NCI-H2196 treated with DMSO at 0.1 percent for 48 hours (cell line): Measurements from ENCODE around the gene CDC34.

Experiments
- DNase-seq: peaks from one replicate; lab custom pipeline; 2025; ENCODE audit not compliant: unreplicated experiment; lab: John Stamatoyannopoulos, UW

Gene CDC34

DNA sequence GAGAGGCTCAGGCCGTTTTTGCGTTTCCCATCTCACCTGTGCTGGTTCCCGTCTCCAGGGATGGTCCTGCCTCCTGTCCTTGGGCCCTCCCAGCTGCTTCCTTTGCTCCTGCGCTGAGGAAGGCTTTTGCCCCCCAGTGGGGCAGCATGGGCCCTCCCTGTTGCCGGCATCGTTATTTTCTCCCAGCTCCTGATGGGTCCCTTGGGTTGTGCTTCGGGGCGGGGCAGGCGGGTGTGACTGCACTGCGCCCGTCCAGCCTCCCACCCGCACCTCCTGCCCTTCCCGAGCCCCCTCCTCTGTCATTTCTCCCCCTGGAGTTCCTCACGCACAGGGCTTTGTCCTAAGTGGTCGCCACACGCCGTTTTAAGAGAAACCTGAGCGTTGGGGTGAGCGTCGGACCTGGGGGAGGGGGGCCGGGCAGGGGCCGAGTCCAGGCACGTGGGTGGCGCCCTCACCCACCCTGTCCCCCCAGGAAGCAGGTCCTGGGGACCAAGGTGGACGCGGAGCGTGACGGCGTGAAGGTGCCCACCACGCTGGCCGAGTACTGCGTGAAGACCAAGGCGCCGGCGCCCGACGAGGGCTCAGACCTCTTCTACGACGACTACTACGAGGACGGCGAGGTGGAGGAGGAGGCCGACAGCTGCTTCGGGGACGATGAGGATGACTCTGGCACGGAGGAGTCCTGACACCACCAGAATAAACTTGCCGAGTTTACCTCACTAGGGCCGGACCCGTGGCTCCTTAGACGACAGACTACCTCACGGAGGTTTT lies 9.5 kb downstream of the CDC34 start:
- no peak for DNase-seq

DNA sequence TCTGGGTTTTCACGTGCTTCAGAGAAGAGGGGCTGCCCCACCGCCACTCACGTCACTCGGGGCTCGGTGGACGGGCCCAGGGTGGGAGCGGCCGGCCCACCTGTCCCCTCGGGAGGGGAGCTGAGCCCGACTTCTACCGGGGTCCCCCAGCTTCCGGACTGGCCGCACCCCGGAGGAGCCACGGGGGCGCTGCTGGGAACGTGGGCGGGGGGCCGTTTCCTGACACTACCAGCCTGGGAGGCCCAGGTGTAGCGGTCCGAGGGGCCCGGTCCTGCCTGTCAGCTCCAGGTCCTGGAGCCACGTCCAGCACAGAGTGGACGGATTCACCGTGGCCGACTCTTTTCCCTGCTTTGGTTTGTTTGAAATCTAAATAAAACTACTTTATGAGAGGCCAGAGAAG lies 10.1 kb downstream of the CDC34 start:
- DNase-seq: no peak

DNA sequence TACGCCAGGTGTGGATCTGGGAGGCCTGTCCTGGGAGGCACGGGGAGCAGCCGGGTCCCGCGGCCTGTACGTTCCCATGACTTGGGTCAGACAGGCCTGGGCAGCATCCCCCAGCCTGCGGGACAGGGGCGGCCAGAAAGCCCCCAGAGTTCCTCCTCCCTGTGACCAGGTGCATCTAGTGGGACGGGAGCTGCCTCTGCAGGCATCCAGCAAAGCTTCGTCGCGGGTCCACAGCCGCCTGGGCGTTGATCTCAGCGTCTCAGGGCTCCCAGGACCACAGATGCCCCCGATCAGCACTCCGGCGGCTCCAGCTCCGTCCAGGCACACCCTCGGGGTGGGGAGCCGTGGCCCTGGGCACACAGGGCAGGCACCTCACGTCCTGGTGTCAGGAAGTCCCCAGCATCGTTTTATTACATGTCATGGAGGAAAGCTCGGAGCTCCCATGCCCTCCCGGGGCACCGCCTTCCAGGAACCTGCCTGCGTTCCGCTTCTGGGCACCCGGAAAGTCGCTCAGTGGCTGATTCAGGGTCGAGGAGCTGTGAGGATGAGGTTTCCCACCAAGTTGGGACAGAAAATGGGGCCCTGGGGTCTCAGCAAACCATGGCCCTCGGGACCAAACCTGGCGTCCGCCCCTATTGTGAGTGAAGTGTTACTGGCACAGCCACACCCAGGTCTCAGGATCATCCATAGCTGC lies 10.8 kb downstream of the CDC34 start:
- DNase-seq: no peak

DNA sequence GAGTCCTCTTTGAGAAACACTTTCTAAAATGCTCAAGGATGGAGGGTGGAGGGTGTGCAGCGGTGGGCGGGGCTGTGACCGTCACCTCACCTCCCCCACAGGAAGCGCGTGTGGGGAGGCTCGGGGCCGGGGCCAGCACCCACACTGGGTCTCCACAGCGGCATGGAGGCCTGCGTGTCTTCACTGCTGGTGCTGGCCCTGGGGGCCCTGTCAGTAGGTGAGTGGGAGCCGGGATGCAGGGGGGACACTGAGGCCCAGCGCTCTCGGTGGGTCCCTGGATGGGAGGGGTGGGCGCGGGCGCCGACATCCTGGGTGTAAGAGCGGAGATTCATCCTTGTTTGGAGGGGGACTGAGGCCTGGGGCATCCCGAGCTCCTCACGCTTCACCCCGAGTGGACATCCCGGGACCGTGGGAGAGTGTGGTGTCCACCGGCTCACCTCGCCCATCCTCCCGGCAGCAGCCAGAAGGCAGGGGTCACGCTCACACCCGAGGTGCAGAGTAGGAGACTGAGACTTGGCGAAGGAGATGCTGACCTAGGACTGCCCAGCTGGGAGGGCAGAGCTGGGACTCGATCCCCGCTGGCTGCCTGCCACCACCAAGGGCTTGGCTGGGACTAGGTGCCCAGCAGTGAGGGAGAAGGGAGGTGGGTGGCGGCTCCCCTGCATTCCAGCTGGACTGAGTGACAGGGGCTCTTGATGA lies 12.5 kb downstream of the CDC34 start, which contains the start of gene GZMM:
Gene GZMM (plus strand): TSS at position 144 of the 699 bp plus-strand sequence. CDS start 19 bp downstream, at position 163.
- no peak for DNase-seq

GRCh38 chr19:547117-547516 lies 15.6 kb downstream of the CDC34 start:
- no peak for DNase-seq

DNA sequence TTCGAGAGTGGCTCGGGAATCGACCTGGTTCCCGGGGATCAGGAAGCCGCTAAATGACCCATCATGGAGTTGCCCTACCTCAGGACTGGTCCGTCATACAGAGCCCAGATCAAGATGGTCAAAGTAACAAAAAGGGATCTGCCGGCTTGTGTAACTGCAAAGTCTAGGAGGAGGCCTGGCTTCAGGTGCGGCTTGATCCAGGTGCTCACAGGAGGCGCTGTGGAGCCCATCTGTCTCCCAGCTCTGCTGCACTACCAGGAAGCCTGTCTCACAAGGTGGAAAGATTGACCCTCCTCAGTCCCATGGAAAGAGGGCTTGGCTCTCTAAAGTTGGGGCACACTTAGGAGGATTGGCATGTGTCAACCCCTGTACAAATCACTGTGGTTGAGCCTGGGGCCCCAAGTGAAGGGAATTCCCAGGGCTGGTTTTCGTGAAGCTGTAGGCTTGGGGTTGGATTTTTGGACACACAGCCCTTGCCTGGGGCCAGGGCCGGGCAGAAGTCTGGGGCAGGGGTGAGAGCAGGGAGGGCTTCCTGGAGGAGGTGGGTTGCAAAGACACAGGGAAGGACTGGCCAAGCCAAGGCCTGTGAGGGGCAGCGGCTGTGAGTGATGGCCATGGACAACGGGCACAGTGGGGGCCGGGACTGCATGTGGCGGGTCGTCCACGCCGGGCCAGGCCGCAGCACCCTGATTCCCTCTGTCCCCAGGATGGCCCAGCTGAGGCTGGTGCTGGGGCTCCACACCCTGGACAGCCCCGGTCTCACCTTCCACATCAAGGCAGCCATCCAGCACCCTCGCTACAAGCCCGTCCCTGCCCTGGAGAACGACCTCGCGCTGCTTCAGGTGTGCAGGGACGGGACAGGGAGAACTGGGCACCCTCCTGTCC lies 16.5 kb downstream of the CDC34 start:
- no peak for DNase-seq

DNA sequence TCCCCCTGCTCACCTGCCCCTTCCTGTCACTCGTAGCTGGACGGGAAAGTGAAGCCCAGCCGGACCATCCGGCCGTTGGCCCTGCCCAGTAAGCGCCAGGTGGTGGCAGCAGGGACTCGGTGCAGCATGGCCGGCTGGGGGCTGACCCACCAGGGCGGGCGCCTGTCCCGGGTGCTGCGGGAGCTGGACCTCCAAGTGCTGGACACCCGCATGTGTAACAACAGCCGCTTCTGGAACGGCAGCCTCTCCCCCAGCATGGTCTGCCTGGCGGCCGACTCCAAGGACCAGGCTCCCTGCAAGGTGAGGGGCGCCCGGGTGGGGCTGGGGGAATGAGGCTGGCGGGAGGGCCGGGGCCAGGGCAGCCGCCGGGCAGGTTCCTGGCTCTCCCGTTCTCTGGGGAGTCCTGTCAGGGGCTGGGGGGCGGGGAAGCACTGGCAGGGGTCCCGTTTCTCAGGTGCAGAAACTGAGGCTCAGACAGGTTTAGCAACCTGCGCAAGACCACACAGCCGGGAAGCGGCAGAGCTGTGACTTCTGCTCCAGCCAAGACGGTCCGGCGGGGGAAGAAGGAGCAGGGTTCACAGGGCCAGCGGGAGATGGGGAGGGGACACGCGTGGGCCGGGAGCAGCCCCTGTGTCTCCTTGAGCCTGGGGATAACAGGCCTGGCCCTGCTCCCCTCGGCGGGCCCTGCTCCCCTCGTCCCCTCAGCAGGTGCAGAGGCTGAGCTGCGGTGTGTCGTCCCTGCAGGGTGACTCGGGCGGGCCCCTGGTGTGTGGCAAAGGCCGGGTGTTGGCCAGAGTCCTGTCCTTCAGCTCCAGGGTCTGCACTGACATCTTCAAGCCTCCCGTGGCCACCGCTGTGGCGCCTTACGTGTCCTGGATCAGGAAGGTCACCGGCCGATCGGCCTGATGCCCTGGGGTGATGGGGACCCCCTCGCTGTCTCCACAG lies 17.6 kb downstream of the CDC34 start:
- DNase-seq: no peak

DNA sequence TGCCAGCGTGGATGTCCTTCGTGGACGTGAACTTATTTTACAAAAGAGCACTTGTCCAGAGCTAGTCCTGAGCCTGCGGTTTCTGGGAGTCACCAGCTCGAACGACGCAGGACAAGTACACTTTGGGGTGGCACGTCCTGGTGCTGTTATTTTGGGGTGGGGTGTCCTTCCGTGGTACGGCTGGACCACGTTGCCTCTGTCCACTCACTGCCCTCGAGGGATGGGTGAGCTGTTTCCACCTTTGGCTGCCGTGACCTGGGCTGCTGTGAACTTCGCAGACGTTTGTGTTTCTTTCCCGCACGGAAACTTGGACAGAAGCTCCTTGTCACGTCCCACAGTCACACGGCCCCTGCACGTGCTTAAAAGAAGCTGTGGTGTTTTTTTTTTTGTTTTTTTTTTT lies 23.3 kb downstream of the CDC34 start:
- DNase-seq: no peak

- DNase-seq: no peak
These were observed 23.9 kb downstream of the CDC34 start for GRCh38 chr19:555474-555808.

GRCh38 chr19:556611-557382 lies 25.2 kb downstream of the CDC34 start:
- DNase-seq: no peak

GRCh38 chr19:558770-559439 lies 27.3 kb downstream of the CDC34 start:
- DNase-seq: no peak

DNA sequence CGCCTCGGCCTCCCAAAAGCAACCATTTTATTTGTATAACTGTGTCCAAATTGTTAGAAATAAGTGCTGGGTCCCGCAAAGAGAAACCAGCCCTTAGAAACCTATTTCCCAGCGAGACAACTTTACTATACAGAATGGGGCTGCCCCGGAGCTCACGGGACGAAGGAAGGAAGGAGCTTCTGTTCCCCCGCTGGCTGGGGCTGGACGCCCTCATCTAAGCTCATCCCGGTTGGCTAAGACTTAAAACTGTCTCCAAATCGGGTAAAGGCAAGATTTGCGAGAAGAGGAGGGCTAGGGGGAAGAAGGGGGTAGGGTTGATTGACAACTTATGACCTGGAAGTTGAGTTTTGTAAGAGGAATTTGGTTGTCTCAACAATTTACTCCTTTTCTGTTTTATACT lies 28.6 kb downstream of the CDC34 start:
- DNase-seq: no peak

GRCh38 chr19:566403-566802 lies 34.8 kb downstream of the CDC34 start:
- DNase-seq: no peak

DNA sequence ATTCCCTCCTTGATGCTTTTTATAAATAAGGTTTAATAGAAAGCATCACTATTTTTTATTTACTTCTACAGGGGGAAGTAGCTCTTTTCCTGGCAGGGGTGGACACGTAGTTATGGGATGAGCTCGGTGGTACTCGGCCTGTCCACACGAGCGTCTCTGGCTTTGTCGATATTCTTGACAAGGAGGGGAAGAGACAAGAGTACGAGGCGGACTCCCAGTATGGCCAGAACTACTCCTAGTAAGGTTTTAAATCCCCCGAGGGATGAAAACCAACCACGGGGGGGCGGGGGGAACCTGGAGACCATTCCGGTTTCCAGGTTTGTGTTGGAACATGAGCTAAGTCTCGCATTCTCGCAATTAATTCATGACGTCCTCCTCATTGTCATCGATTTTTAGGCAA lies 35.3 kb downstream of the CDC34 start:
- no peak for DNase-seq

- DNase-seq: no peak
These were observed 35.8 kb downstream of the CDC34 start for GRCh38 chr19:567296-567900.

DNA sequence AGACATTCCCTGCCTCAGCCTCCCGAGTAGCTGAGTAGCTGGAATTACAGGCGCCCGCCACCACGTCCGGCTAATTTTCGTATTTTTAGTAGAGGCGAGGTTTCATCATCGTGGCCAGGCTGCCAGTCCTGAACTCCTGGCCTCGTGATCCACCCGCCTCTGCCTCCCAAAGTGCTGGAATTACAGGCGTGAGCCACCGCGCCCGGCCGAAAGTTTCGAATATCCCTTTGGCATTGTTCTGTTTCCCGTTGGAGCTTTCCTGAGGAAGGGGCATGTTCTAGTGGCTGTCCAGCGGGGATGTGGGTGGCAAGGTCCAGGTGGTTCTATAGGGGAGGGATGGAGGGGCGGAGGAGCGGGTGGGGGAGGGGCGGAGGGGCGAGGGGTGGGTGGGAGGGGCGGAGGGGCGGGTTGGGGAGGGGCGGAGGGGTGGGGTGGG lies 38.7 kb downstream of the CDC34 start:
- no peak for DNase-seq

- peak; percentile 73 for DNase-seq
These were observed 39.5 kb downstream of the CDC34 start for GRCh38 chr19:570937-571565.

- peak; percentile 42 for DNase-seq
These were observed 40.0 kb downstream of the CDC34 start for GRCh38 chr19:571566-571974.
